Left ventricle myocardium inferior (tissue), 1 donor: Measurements from ENCODE around the gene NEFH. TPM values are rescaled to one million over a fixed set of nuclear protein-coding genes. Genes with fewer than 3 reads are reported as not detected.

Experiments
- DNase-seq: peaks from one replicate; pipeline ENCODE4 v3.0.0-alpha.2; 2020
- H3K27ac ChIP-seq: fragments of 200-600 bp; replicated peaks from 2 replicates; pipeline ENCODE4 v1.8.0; 2021
- H3K27me3 ChIP-seq: fragments of 200-600 bp; 2 replicates; pipeline ENCODE4 v1.8.0; 2021; ENCODE audit warnings: low read depth
- H3K36me3 ChIP-seq: fragments of 200-600 bp; 2 replicates; pipeline ENCODE4 v1.8.0; 2021
- H3K4me1 ChIP-seq: fragments of 200-600 bp; 2 replicates; pipeline ENCODE4 v1.8.0; 2021
- H3K4me3 ChIP-seq: fragments of 200-600 bp; 2 replicates; pipeline ENCODE4 v1.8.0; 2021; ENCODE audit warnings: mild to moderate bottlenecking, moderate library complexity
- H3K9me3 ChIP-seq: fragments of 200-600 bp; replicated peaks from 2 replicates; pipeline ENCODE4 v1.8.0; 2021
- CTCF ChIP-seq: fragments of 200-600 bp; IDR thresholded peaks from 2 replicates; pipeline ENCODE4 v1.8.0; 2021; ENCODE audit warnings: antibody characterized with exemption, mild to moderate bottlenecking, borderline replicate concordance
- intact Hi-C: fragments of 100-400 bp; cut with micrococcal nuclease; formaldehyde crosslinking; loops from one replicate; pipeline ENCODE4 v1.11.0; 2022
- total RNA-seq: library from RNA; stranded (reverse); fragmentation: NEBNext Ultra II Directional; extraction: Animal tissue kit (Norgen Biotek cat#: 25700); gene quantifications from one replicate; pipeline ENCODE4 v1.2.1, GENCODE V29; 2021
- donor health status: DM: no; HTN: yes; CAD: no; lungs with severe emphysema.

NEFH gene
- total RNA-seq, 1 donor from 2014 or later, result 0.16 TPM

GRCh38 chr22:29499852-29500251 is 19.8 kb downstream of the NEFH start:
- H3K4me1 ChIP-seq, result peaks cover 10% of the 10 kb centered on the region
- H3K27ac ChIP-seq, result no peak overlapping the region
- TF ChIP-seq CTCF, result no peak
- DNase-seq, result no peak
- H3K36me3 ChIP-seq, result peaks cover 9% of the 10 kb centered on the region
- no peak overlapping the region for H3K4me3 ChIP-seq
- no peaks in the 10 kb centered on the region for H3K27me3 ChIP-seq
- intact Hi-C loops, result no loop called here
- peaks cover 2% of the 10 kb centered on the region for H3K9me3 ChIP-seq

- no peak overlapping the region for H3K4me3 ChIP-seq
- H3K27me3 ChIP-seq, result no peaks in the 10 kb centered on the region
- no peak overlapping the region for H3K27ac ChIP-seq
- DNase-seq, result peak; percentile 49
- intact Hi-C loops, result no loop called here
- H3K4me1 ChIP-seq, result peaks cover 11% of the 10 kb centered on the region
- no peaks in the 10 kb centered on the region for H3K9me3 ChIP-seq
- TF ChIP-seq CTCF, result no peak
- H3K36me3 ChIP-seq, result peaks cover 37% of the 10 kb centered on the region
Observed at GRCh38 chr22:29503811-29504372, 23.9 kb downstream of the NEFH start.

GRCh38 chr22:29509298-29509697 is 29.3 kb downstream of the NEFH start:
- Histone ChIP-seq H3K27ac (no peak overlapping the region), H3K4me3 (no peak overlapping the region), H3K36me3 (peaks cover 73% of the 10 kb centered on the region), H3K27me3 (no peaks in the 10 kb centered on the region), H3K4me1 (peaks cover 8% of the 10 kb centered on the region), H3K9me3 (no peaks in the 10 kb centered on the region)
- DNase-seq, result no peak
- TF ChIP-seq CTCF, result no peak
- intact Hi-C loops, result no loop called here

- peaks cover 78% of the 10 kb centered on the region for H3K36me3 ChIP-seq
- no peak for DNase-seq
- intact Hi-C loops, result loop anchor here (10.0 kb wide), 1 partner anchor 735 kb away; the partner anchor contains the start of gene CCDC117
Observed at GRCh38 chr22:29509815-29510214, 29.8 kb downstream of the NEFH start.

GRCh38 chr22:29510542-29510941 is 30.5 kb downstream of the NEFH start:
- Histone ChIP-seq H3K36me3 (peaks cover 85% of the 10 kb centered on the region), H3K27me3 (no peaks in the 10 kb centered on the region), H3K27ac (no peak overlapping the region), H3K4me1 (peaks cover 7% of the 10 kb centered on the region), H3K9me3 (no peaks in the 10 kb centered on the region), H3K4me3 (no peak overlapping the region)
- intact Hi-C loops, result loop anchor here (10.0 kb wide), 1 partner anchor 736 kb away; the partner anchor contains the start of gene CCDC117
- no peak for DNase-seq
- no peak for TF ChIP-seq CTCF

More at GRCh38 chr22:29509815-29510214, 29.8 kb downstream of the NEFH start:
- peaks cover 7% of the 10 kb centered on the region for H3K4me1 ChIP-seq
- H3K27ac ChIP-seq, result no peak overlapping the region
- no peaks in the 10 kb centered on the region for H3K27me3 ChIP-seq
- H3K4me3 ChIP-seq, result no peak overlapping the region
- H3K9me3 ChIP-seq, result no peaks in the 10 kb centered on the region
- no peak for TF ChIP-seq CTCF
